HG03520 (cell line): ENCODE results near the gene KATNB1.
"Not testable (repeated sequence)": the region's sequence is repeated elsewhere in the genome, so short reads cannot be mapped to it uniquely, and the experiment has no call there.

ENCODE experiments used
- ATAC-seq: cut with Tn5 transposase; IDR thresholded peaks from one replicate; pipeline ENCODE4 v1.9.1; 2021; ENCODE audit warnings: mild to moderate bottlenecking, moderate library complexity; ENCODE audit not compliant: unreplicated experiment

KATNB1 gene

GRCh38 chr16:57787519-57787905, 51.9 kb downstream of the KATNB1 start:
- no peak for ATAC-seq

- no peak for ATAC-seq
These were observed 52.8 kb downstream of the KATNB1 start for GRCh38 chr16:57788252-57788841.

GRCh38 chr16:57788951-57789350, 53.4 kb downstream of the KATNB1 start:
- no peak for ATAC-seq

- ATAC-seq: no peak
These were observed 55.8 kb downstream of the KATNB1 start for GRCh38 chr16:57791195-57791892.

- ATAC-seq: no peak
These were observed 56.4 kb downstream of the KATNB1 start for GRCh38 chr16:57791893-57792461.

- no peak for ATAC-seq
These were observed 59.4 kb downstream of the KATNB1 start for GRCh38 chr16:57794849-57795430.

- no peak for ATAC-seq
These were observed 59.9 kb downstream of the KATNB1 start for GRCh38 chr16:57795431-57795878.

GRCh38 chr16:57796014-57796413, 60.4 kb downstream of the KATNB1 start:
- not testable (repeated sequence) for ATAC-seq

- no peak for ATAC-seq
These were observed 61.6 kb downstream of the KATNB1 start for GRCh38 chr16:57797216-57797525.

GRCh38 chr16:57797526-57798266, 62.1 kb downstream of the KATNB1 start:
- ATAC-seq: no peak

GRCh38 chr16:57798267-57798810, 62.8 kb downstream of the KATNB1 start:
- no peak for ATAC-seq

- ATAC-seq: no peak
These were observed 63.5 kb downstream of the KATNB1 start for GRCh38 chr16:57798953-57799599.

- no peak for ATAC-seq
These were observed 64.1 kb downstream of the KATNB1 start for GRCh38 chr16:57799600-57800199.

- no peak for ATAC-seq
These were observed 64.9 kb downstream of the KATNB1 start for GRCh38 chr16:57800200-57801097.

- ATAC-seq: no peak
These were observed 65.7 kb downstream of the KATNB1 start for GRCh38 chr16:57801098-57801808.

GRCh38 chr16:57801809-57802340, 66.3 kb downstream of the KATNB1 start:
- ATAC-seq: no peak

- no peak for ATAC-seq
These were observed 67.0 kb downstream of the KATNB1 start, which contains the start of gene KIFC3 for GRCh38 chr16:57802341-57803133. TSS of gene KIFC3 (minus strand) at chr16:57802491. CDS start at chr16:57798243, 4,248 bp downstream.
